ENCODE results near the gene MTA3.

GRCh38 chr2:42741140-42741539 is 172.7 kb downstream of the MTA3 start:
- TF ChIP-seq CTCF (IDR thresholded peaks at IDR 0.05) (no peak), POLR2AphosphoS5 (IDR thresholded peaks at IDR 0.05) (no peak), POLR2A (IDR thresholded peaks at IDR 0.05) (no peak)

Data from transverse colon (tissue), 4 donors.